OCI-LY1 (cell line): ENCODE results near the gene GALNT8.

Experiments
- EZH2 ChIP-seq: fragments of 200-600 bp; sonication (generic), shearing (Covaris generic); IDR thresholded peaks from 2 replicates; pipeline ENCODE4 v1.8.0; 2017; ENCODE audit warnings: borderline replicate concordance, mixed run types, mild to moderate bottlenecking, antibody characterized with exemption, low read length, moderate library complexity, mixed read lengths
- TF ChIP-seq, protein P1 (sequence below): fragments of 200-600 bp; sonication (generic), shearing (Covaris generic); IDR thresholded peaks from 2 replicates; pipeline ENCODE4 v1.5.1; 2017; ENCODE audit warnings: mild to moderate bottlenecking, antibody characterized with exemption, low read length, moderate library complexity, mixed read lengths

- TF ChIP-seq, protein P1, sequence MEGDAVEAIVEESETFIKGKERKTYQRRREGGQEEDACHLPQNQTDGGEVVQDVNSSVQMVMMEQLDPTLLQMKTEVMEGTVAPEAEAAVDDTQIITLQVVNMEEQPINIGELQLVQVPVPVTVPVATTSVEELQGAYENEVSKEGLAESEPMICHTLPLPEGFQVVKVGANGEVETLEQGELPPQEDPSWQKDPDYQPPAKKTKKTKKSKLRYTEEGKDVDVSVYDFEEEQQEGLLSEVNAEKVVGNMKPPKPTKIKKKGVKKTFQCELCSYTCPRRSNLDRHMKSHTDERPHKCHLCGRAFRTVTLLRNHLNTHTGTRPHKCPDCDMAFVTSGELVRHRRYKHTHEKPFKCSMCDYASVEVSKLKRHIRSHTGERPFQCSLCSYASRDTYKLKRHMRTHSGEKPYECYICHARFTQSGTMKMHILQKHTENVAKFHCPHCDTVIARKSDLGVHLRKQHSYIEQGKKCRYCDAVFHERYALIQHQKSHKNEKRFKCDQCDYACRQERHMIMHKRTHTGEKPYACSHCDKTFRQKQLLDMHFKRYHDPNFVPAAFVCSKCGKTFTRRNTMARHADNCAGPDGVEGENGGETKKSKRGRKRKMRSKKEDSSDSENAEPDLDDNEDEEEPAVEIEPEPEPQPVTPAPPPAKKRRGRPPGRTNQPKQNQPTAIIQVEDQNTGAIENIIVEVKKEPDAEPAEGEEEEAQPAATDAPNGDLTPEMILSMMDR, result no peak
- TF ChIP-seq EZH2, result no peak
Observed at GRCh38 chr12:4800555-4800954, 80.4 kb downstream of the GALNT8 start.
